SK-N-SH (cell line): ENCODE measurements around the gene PLA2G1B. TPM values are rescaled to one million over a fixed set of nuclear protein-coding genes. Genes with fewer than 3 reads are reported as not detected.

Experiments used
- CTCF ChIA-PET: fragments of 300-600, 350-600 bp; formaldehyde crosslinking; extraction: SDS; loops from one replicate; lab custom pipeline; 2021; lab: Yijun Ruan, JAX
- POLR2A ChIA-PET: fragments of 350-600 bp; sonication (Branson Sonifier 250); formaldehyde crosslinking; extraction: SDS; loops from one replicate; lab custom pipeline; 2020; ENCODE audit warnings: antibody characterized with exemption, inconsistent platforms; lab: Yijun Ruan, JAX
- DNase-seq: peaks from one replicate; pipeline ENCODE4 v3.0.0; 2012
- H2AFZ ChIP-seq: fragments of 200-600 bp; sonication (generic); 2 replicates; pipeline ENCODE4 v1.8.1; 2016; ENCODE audit warnings: antibody characterized with exemption, mild to moderate bottlenecking, low read depth
- H3F3A ChIP-seq: fragments of 200-600 bp; sonication (generic); replicated peaks from 2 replicates; pipeline ENCODE3; 2016; ENCODE audit warnings: antibody characterized with exemption, mild to moderate bottlenecking; ENCODE audit not compliant: insufficient read depth
- H3K27ac ChIP-seq, 2 experiments: fragments of 200-500 bp in 1 of 2; fragments of 200-600 bp in 1 of 2; sonication (Bioruptor generic) in 1 of 2; sonication (generic), shearing (Covaris generic) in 1 of 2; 2 replicates each; pipeline versions ENCODE4 v1.5.1 to v1.6.1; 2014 to 2016; ENCODE audit warnings: low read depth in 2 of 2, inconsistent platforms in 1 of 2, low read length in 1 of 2, mild to moderate bottlenecking in 1 of 2, mixed read lengths in 1 of 2
- H3K27me3 ChIP-seq: fragments of 200-600 bp; sonication (generic), shearing (Covaris generic); 2 replicates; pipeline ENCODE4 v1.6.1; 2016; ENCODE audit warnings: mixed run types; ENCODE audit not compliant: insufficient read depth
- H3K36me3 ChIP-seq, 2 experiments: fragments of 200-500 bp in 1 of 2; fragments of 200-600 bp in 1 of 2; sonication (Bioruptor generic) in 1 of 2; sonication (generic) in 1 of 2; replicated peaks in 1 of 2; 2 replicates each; pipeline versions ENCODE3 to v1.5.1; 2014 to 2016; ENCODE audit warnings: low read length in 1 of 2, mild to moderate bottlenecking in 1 of 2; ENCODE audit not compliant: insufficient read depth in 2 of 2, control insufficient read depth in 1 of 2
- H3K4me1 ChIP-seq, 2 experiments: fragments of 200-500 bp in 1 of 2; fragments of 200-600 bp in 1 of 2; sonication (Bioruptor generic) in 1 of 2; sonication (generic), shearing (Covaris generic) in 1 of 2; 2 replicates each; pipeline versions ENCODE4 v1.5.1 to v1.6.1; 2014 to 2016; ENCODE audit warnings: low read depth in 1 of 2, low read length in 1 of 2, mixed run types in 1 of 2; ENCODE audit not compliant: insufficient read depth in 2 of 2, control insufficient read depth in 1 of 2
- H3K4me2 ChIP-seq: fragments of 200-600 bp; sonication (generic), shearing (Covaris generic); 2 replicates; pipeline ENCODE4 v1.6.1; 2017; ENCODE audit warnings: mixed run types
- H3K4me3 ChIP-seq, 2 experiments: fragments of 200-500 bp in 1 of 2; fragments of 200-600 bp in 1 of 2; sonication (Bioruptor generic) in 1 of 2; sonication (generic), shearing (Covaris generic) in 1 of 2; 2 replicates each; pipeline versions ENCODE4 v1.5.1 to v1.8.1; 2014 to 2016; ENCODE audit warnings: low read depth in 2 of 2, inconsistent platforms in 1 of 2, low read length in 1 of 2, mild to moderate bottlenecking in 1 of 2, mixed read lengths in 1 of 2, moderate library complexity in 1 of 2
- H3K79me2 ChIP-seq: fragments of 200-600 bp; sonication (generic); 2 replicates; pipeline ENCODE4 v1.8.1; 2017; ENCODE audit warnings: mild to moderate bottlenecking; ENCODE audit not compliant: insufficient read depth
- H3K9ac ChIP-seq: fragments of 200-600 bp; sonication (generic); 2 replicates; pipeline ENCODE4 v1.6.1; 2017; ENCODE audit warnings: mixed run types
- H3K9me2 ChIP-seq: fragments of 200-600 bp; sonication (generic); 2 replicates; pipeline ENCODE4 v1.6.1; 2017; ENCODE audit warnings: mixed run types
- H3K9me3 ChIP-seq: fragments of 200-600 bp; sonication (generic); 2 replicates; pipeline ENCODE4 v1.6.1; 2017; ENCODE audit warnings: mixed run types, mild to moderate bottlenecking, moderate library complexity
- H4K20me1 ChIP-seq: fragments of 200-600 bp; sonication (generic); 2 replicates; pipeline ENCODE4 v1.6.1; 2017; ENCODE audit warnings: mild to moderate bottlenecking, mixed run types; ENCODE audit not compliant: insufficient read depth
- ELF1 ChIP-seq: IDR thresholded peaks from 2 replicates; pipeline ENCODE4 v1.4.0; 2012
- EZH2phosphoT487 ChIP-seq: fragments of 200-600 bp; sonication (generic); IDR thresholded peaks from 2 replicates; pipeline ENCODE4 v1.6.1; 2017; ENCODE audit warnings: low read depth, mixed run types, mild to moderate bottlenecking, antibody characterized with exemption, moderate library complexity, borderline replicate concordance
- FOXJ3 ChIP-seq: sonication (generic); formaldehyde crosslinking; IDR thresholded peaks from 2 replicates; pipeline ENCODE4 v1.5.1; 2020; ENCODE audit warnings: mild to moderate bottlenecking, missing genetic modification reagents
- RAD21 ChIP-seq: IDR thresholded peaks from 2 replicates; pipeline ENCODE4 v1.6.1; 2012; ENCODE audit warnings: mild to moderate bottlenecking, low read length
- WGBS: methylation state at CpG from one replicate; pipeline ENCODE4 v1.1.6; 2017; ENCODE audit warnings: low lambda C conversion rate; 5-methylcytosine and 5-hydroxymethylcytosine counted together
- polyA plus RNA-seq, 3 experiments: library from polyadenylated mRNA; depleted of rRNA; stranded (reverse); fragments of >200 nt; gene quantifications; 2 replicates each; pipeline ENCODE4 v1.2.3, GENCODE V29; 2012

The PLA2G1B gene
- polyA plus RNA-seq, 1 of the 3 experiments (the other 2 are of a cell fraction) = not detected

DNA sequence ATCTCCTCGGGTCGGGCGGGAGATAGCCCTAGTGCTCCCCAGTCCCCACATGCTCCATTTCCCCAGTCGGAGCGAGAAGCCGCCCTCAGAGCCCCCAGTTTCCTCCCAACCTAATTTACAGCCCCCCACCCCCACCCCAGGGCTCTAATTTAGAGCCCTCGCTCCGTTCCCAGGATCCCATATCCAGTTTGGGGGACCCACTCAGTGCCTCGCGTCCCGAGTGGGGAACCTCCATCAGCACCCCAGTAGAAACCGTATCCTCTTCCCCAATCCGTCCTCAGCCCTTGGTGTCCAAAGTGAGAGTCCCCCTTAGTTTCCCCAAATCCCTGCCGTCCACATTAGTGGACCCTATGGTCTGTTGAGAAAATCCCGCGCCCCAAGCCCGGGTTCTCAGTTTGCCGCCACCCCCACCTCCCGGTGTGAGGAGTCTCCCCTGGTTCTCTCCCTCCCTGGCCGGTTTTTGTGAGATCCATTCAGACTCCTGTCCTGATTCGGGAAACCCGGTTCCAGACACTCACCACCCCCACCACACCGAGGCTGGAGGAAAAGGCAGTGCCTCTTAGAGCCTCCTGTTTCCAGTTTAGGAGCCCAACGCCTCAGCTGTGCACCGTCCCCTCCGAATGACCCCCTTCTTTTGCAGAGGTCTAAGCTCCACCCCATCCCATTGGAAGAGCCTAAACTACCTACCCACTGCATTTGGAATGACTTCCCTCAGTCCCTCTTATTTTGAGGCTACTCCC is 42.2 kb upstream of the PLA2G1B start:
- Histone ChIP-seq H3K9me2 (no peaks in the 10 kb centered on the region), H3K27ac (no peak overlapping the region; a peak in 1 of 4 replicates), H3K4me1 (peaks cover 0 to 14% of the 10 kb centered on the region in 2 experiments; a peak in 1 of 4 replicates), H3K9me3 (no peaks in the 10 kb centered on the region), H4K20me1 (no peaks in the 10 kb centered on the region), H3K4me3 (peak overlapping the region; percentile 46 to 60; a peak in 3 of 4 replicates), H3F3A (peaks cover 5% of the 10 kb centered on the region), H2AFZ (peak overlapping the region; percentile 56; the same call in 1 of the 2 replicates), H3K79me2 (no peaks in the 10 kb centered on the region), H3K36me3 (no peaks in the 10 kb centered on the region), H3K4me2 (peak overlapping the region; percentile 74), H3K27me3 (peaks cover 38% of the 10 kb centered on the region), H3K9ac (no peak overlapping the region)
- ChIA-PET POLR2A (interaction anchor here (1.0 kb wide), 1 partner anchor 8 kb away, joined by 3 read pairs; no protein-coding TSS in a partner anchor), CTCF (interaction anchor here (0.6 to 1.3 kb wide), 2 partner anchors 13 to 60 kb away, joined by 3 to 6 read pairs; no protein-coding TSS in a partner anchor)
- 22% methylated on average over 23 of the region's 26 CpGs for WGBS
- no peak for DNase-seq
- TF ChIP-seq EZH2phosphoT487 (peak; percentile 19; the same call in 1 of the 2 replicates), FOXJ3 (CRISPR knock-in tag) (no peak)
- TF ChIP-seq, all 33 proteins: peak for 1

- peaks cover 36% of the 10 kb centered on the region for H3K27me3 ChIP-seq
- no peaks in the 10 kb centered on the region for H3K36me3 ChIP-seq
- H3K9me2 ChIP-seq = no peaks in the 10 kb centered on the region
- ChIA-PET CTCF (interaction anchor here (0.6 to 9.0 kb wide), 2 partner anchors 61 kb away, joined by 3 to 95 read pairs; no protein-coding TSS in a partner anchor), POLR2A (no interaction called here)
- H4K20me1 ChIP-seq = no peaks in the 10 kb centered on the region
- peak within 1 kb of the TSS in 1 of 2 experiments; percentile 60; a peak in 1 of 4 replicates for H3K27ac ChIP-seq
- peak within 1 kb of the TSS; percentile 74 for H3K4me2 ChIP-seq
- TF ChIP-seq RAD21 = no peak
- no peak for TF ChIP-seq ELF1
- H3K4me3 ChIP-seq = peak within 1 kb of the TSS; percentile 60
- no peaks in the 10 kb centered on the region for H3K9me3 ChIP-seq
- H3K4me1 ChIP-seq = peaks cover 0 to 19% of the 10 kb centered on the region in 2 experiments; a peak in 1 of 4 replicates
- no CpG with 5 or more reads among the region's 119 CpGs for whole genome bisulfite sequencing
- DNase-seq = peak; percentile 93
- H3K9ac ChIP-seq = peak within 1 kb of the TSS; percentile 21; the same call in 1 of the 2 replicates
- peaks cover 5% of the 10 kb centered on the region for H3F3A ChIP-seq
- peak within 1 kb of the TSS; percentile 65; the same call in 1 of the 2 replicates for H2AFZ ChIP-seq
- no peaks in the 10 kb centered on the region for H3K79me2 ChIP-seq
Observed at GRCh38 chr12:120368789-120369602, 41.4 kb upstream of the PLA2G1B start, which contains the start of gene MSI1. MSI1 (minus strand) TSS chr12:120369164; CDS start chr12:120369091, 73 bp downstream.
